IMR-90 (cell line): Measurements from ENCODE around the gene SNED1.

Experiments used
- CEBPB ChIP-seq: IDR thresholded peaks from 2 replicates; pipeline ENCODE4 v1.6.1; 2012; ENCODE audit warnings: low read depth, low read length, improper control_type of control experiment
- CTCF ChIP-seq: conservative IDR thresholded peaks from 2 replicates; pipeline ENCODE4 v1.5.1; 2012; ENCODE audit warnings: mild to moderate bottlenecking, low read depth, low read length, improper control_type of control experiment
- POLR2A ChIP-seq: IDR thresholded peaks from 2 replicates; pipeline ENCODE4 v1.6.1; 2012; ENCODE audit warnings: mild to moderate bottlenecking, low read depth, low read length

GRCh38 chr2:240948905-240949790, 49.3 kb upstream of the SNED1 start:
- TF ChIP-seq CEBPB (no peak), CTCF (no peak), POLR2A (no peak)
